ENCODE data around the gene TTC21A. TPM values are rescaled to one million over a fixed set of nuclear protein-coding genes. Genes with fewer than 3 reads are reported as not detected.
"Not testable (repeated sequence)": the region's sequence is repeated elsewhere in the genome, so short reads cannot be mapped to it uniquely, and the experiment has no call there.

TTC21A gene, protein sequence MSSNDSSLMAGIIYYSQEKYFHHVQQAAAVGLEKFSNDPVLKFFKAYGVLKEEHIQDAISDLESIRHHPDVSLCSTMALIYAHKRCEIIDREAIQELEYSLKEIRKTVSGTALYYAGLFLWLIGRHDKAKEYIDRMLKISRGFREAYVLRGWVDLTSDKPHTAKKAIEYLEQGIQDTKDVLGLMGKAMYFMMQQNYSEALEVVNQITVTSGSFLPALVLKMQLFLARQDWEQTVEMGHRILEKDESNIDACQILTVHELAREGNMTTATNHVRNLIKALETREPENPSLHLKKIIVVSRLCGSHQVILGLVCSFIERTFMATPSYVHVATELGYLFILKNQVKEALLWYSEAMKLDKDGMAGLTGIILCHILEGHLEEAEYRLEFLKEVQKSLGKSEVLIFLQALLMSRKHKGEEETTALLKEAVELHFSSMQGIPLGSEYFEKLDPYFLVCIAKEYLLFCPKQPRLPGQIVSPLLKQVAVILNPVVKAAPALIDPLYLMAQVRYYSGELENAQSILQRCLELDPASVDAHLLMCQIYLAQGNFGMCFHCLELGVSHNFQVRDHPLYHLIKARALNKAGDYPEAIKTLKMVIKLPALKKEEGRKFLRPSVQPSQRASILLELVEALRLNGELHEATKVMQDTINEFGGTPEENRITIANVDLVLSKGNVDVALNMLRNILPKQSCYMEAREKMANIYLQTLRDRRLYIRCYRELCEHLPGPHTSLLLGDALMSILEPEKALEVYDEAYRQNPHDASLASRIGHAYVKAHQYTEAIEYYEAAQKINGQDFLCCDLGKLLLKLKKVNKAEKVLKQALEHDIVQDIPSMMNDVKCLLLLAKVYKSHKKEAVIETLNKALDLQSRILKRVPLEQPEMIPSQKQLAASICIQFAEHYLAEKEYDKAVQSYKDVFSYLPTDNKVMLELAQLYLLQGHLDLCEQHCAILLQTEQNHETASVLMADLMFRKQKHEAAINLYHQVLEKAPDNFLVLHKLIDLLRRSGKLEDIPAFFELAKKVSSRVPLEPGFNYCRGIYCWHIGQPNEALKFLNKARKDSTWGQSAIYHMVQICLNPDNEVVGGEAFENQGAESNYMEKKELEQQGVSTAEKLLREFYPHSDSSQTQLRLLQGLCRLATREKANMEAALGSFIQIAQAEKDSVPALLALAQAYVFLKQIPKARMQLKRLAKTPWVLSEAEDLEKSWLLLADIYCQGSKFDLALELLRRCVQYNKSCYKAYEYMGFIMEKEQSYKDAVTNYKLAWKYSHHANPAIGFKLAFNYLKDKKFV (N-terminal part only)
- total RNA-seq (10 to 100 TPM in 2 of 9 donors, 1 to 10 TPM in 7; 1.2 to 12.1 (median 5.2) TPM), polyA plus RNA-seq (10 to 100 TPM in 2 of 3 donors, 1 to 10 TPM in 1; 1.7 to 35.7 (median 14.6) TPM)
- long read RNA-seq, donor 1, result 0 reads
- long read RNA-seq, donor 2, partial matches to known transcripts, result 0 of 1 reads
- long read RNA-seq, donor 2, other reads (novel, unspliced or antisense), result 0 of 1 reads
- long read RNA-seq, donor 3, partial matches to known transcripts, result 0 of 1 reads
- long read RNA-seq, donor 3, other reads (novel, unspliced or antisense), result 0 of 1 reads
- long read RNA-seq, donor 4, partial matches to known transcripts, result 2 of 3 reads
- long read RNA-seq, donor 4, other reads (novel, unspliced or antisense), result 0 of 3 reads
- long read RNA-seq, donor 5, partial matches to known transcripts, result 0 of 2 reads
- long read RNA-seq, donor 5, other reads (novel, unspliced or antisense), result 2 of 2 reads
- long read RNA-seq, donor 6, partial matches to known transcripts, result 3 of 3 reads
- long read RNA-seq, donor 6, other reads (novel, unspliced or antisense), result 0 of 3 reads
- long read RNA-seq, donor 7, result 0 reads
- long read RNA-seq, donor 8, result 0 reads
- long read RNA-seq, donor 9, result 0 reads
- long read RNA-seq, donor 10, result 0 reads

DNA sequence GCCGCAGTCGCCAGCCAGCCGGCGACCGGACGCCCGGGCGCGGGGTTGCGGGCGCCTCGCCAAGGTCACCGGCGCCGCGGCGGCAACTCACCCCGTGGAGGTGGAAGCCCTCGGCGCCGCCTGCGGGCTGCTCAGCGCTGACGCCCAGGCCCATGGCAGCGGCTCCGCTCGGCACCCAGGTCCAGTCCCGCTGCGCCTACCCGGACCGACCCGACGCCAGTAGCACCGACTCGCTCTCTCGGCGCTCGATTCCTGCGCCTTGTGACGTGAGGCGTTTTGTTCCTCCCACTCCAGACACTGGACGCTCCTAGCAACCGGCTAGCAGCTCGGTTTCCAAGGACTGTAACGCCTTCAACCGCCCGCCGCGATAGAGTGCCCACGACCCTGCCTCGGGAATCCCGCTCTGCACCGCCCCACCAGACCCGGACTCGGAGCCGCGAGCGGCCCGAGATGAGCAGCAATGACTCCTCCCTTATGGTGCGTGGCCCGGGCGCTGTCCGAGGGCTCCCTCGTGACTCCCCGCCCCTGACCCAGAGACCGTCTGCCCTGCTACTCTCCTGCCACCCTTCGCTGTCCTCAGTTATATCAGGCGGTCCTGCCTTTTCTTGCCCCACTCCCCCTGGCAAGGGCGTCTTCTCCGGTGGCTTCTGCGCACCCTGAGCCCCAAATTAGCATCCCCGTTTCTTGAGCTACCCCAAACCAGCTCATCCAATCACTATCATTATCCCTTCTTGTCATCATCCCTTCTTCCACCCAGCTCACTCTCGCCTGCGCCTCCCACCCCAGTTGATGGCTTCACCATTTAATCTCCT, at the start of gene TTC21A, which contains the start of gene GORASP1:
Gene TTC21A, plus strand, starts transcription at position 293 of the 812 bp plus-strand sequence. Its CDS starts 158 bp downstream, at position 451.
Gene GORASP1, minus strand, starts transcription at position 240 of the 812 bp plus-strand sequence. Its CDS starts 86 bp downstream, at position 154.
- Histone ChIP-seq H3K36me3 (replicated peaks in 1 of 2) (no peaks in the 10 kb centered on the region), H3K4me1 (replicated peaks in 1 of 2) (peaks cover 3 to 26% of the 10 kb centered on the region in 2 donors), H3K27ac (peak within 1 kb of the TSS; percentile 14 to 99 (median 93)), H3K4me3 (peak within 1 kb of the TSS; percentile 75 to 100 (median 90)), H3K27me3 (no peaks in the 10 kb centered on the region), H3K9me3 (replicated peaks in 1 of 3) (no peaks in the 10 kb centered on the region)
- TF ChIP-seq POLR2A (IDR thresholded peaks at IDR 0.05), result peak; percentile 68 to 80
- TF ChIP-seq, protein P1, sequence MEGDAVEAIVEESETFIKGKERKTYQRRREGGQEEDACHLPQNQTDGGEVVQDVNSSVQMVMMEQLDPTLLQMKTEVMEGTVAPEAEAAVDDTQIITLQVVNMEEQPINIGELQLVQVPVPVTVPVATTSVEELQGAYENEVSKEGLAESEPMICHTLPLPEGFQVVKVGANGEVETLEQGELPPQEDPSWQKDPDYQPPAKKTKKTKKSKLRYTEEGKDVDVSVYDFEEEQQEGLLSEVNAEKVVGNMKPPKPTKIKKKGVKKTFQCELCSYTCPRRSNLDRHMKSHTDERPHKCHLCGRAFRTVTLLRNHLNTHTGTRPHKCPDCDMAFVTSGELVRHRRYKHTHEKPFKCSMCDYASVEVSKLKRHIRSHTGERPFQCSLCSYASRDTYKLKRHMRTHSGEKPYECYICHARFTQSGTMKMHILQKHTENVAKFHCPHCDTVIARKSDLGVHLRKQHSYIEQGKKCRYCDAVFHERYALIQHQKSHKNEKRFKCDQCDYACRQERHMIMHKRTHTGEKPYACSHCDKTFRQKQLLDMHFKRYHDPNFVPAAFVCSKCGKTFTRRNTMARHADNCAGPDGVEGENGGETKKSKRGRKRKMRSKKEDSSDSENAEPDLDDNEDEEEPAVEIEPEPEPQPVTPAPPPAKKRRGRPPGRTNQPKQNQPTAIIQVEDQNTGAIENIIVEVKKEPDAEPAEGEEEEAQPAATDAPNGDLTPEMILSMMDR (IDR thresholded peaks at IDR 0.05), result peak in 2 of 6 experiments; percentile 3 to 6
- WGBS, 4 donors, result 0 to 1% (median 0%) methylated on average over 18 to 74 of the region's 74 CpGs
- peak; percentile 86 to 95 (median 90) for DNase-seq
- intact Hi-C loops (cut with DNase I), result loop anchor here in 1 of 2 donors (10.0 kb wide), 1 partner anchor 277 kb away; the partner anchor contains the start of gene SLC25A38

DNA sequence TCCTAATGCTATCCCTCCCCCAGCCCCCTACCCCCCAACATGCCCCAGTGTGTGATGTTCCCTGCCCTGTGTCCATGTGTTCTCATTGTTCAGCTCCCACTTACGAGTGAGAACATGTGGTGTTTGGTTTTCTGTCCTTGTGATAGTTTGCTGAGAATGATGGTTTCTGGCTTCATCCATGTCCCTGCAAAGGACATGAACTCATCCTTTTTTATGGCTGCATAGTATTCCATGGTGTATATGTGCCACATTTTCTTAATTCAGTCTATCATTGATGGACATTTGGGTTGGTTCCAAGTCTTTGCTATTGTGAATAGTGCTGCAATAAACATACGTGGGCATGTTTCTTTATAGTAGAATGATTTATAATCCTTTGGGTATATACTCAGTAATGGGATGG, 46.3 kb upstream of the TTC21A start:
- DNase-seq; H3K27me3 ChIP-seq; H3K27ac ChIP-seq; H3K4me3 ChIP-seq; intact Hi-C loops (cut with DNase I); H3K36me3 ChIP-seq (replicated peaks in 1 of 2); H3K9me3 ChIP-seq (replicated peaks in 1 of 3): not testable (repeated sequence)
- 75 to 94% (median 85%) methylated on average over 2 of the region's 2 CpGs for WGBS, 4 donors
- peaks cover 8 to 17% of the 10 kb centered on the region in 2 donors for H3K4me1 ChIP-seq (replicated peaks in 1 of 2)

DNA sequence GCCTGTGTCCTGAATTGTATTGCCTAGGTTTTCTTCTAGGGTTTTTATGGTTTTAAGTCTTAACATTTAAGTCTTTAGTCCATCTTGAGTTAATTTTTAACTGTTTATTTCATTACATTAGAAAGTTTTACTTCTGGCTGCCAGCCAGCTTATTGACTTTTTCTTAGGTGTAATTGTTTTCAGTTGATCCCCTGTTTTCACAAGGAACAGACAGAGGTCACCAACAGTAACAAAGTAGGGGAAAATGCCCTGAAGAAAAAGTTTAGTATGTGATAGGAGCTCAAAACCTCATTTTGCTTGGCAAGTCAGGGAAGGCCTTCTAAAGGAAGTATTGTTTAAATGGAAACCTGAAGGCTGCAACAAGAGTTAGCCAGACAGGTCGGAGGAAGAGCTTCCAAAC, 45.3 kb upstream of the TTC21A start:
- no peak overlapping the region for H3K27ac ChIP-seq
- TF ChIP-seq POLR2A (IDR thresholded peaks at IDR 0.05), result no peak
- TF ChIP-seq, protein P1 (IDR thresholded peaks at IDR 0.05), result no peak
- DNase-seq, result no peak
- 83 to 91% (median 87%) methylated on average over 1 of the region's 1 CpG for WGBS, 4 donors
- H3K27me3 ChIP-seq, result no peaks in the 10 kb centered on the region
- intact Hi-C loops (cut with DNase I), result no loop called here
- peaks cover 8 to 16% of the 10 kb centered on the region in 2 donors for H3K4me1 ChIP-seq (replicated peaks in 1 of 2)
- H3K4me3 ChIP-seq, result no peak overlapping the region
- peaks cover 0 to 9% of the 10 kb centered on the region in 2 donors for H3K36me3 ChIP-seq (replicated peaks in 1 of 2)
- H3K9me3 ChIP-seq (replicated peaks in 1 of 3), result no peaks in the 10 kb centered on the region

Measured in adrenal gland (tissue), 19 donors.